Stimulated activated naive CD8-positive, alpha-beta T cell treated with anti-CD3 and anti-CD28 coated beads, Interleukin-15, Interleukin-2, amounts not matched to agents 100 ng/mL and 50 ng/mL, for 24 hours (primary cell): ENCODE data around the gene NUDT19.

Experiments used
- H3K27ac Mint-ChIP-seq: one replicate; pipeline ENCODE4 v1.8.0; 2021; ENCODE audit warnings: mild to moderate bottlenecking, mixed read lengths
- H3K27me3 Mint-ChIP-seq: one replicate; pipeline ENCODE4 v1.8.0; 2021; ENCODE audit warnings: mixed read lengths
- H3K36me3 Mint-ChIP-seq: one replicate; pipeline ENCODE4 v1.8.0; 2021; ENCODE audit warnings: low read depth, mixed read lengths
- H3K4me1 Mint-ChIP-seq: one replicate; pipeline ENCODE4 v1.8.0; 2021; ENCODE audit warnings: low read depth, mixed read lengths
- H3K4me3 Mint-ChIP-seq: one replicate; pipeline ENCODE4 v1.8.0; 2021; ENCODE audit warnings: mild to moderate bottlenecking, mixed read lengths
- H3K9me3 Mint-ChIP-seq: one replicate; pipeline ENCODE4 v1.8.0; 2021; ENCODE audit warnings: mixed read lengths

NUDT19 gene

DNA sequence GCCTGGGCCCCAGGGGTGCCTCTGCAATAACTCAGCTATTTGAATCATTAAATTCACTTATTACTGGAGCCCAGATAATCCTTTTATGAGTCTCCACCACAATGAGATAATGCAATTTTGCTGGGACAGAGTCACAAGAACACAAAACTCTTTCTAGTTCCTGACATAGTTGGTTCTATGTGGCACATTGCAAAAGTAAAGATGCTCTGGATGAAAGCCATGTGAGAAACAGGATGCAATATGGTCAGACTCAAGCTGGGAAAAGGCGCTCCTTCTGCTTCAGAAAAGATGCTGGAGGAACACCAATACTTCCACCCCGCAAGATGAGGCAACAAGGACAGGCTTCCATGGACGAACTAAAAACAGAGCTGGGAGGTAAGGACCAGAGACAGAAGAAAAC, 22.3 kb upstream of the NUDT19 start:
- Mint-ChIP-seq H3K4me3 (no peak overlapping the region), H3K4me1 (peaks cover 38% of the 10 kb centered on the region), H3K9me3 (no peaks in the 10 kb centered on the region), H3K27ac (no peak overlapping the region), H3K27me3 (no peaks in the 10 kb centered on the region), H3K36me3 (peaks cover 12% of the 10 kb centered on the region)

DNA sequence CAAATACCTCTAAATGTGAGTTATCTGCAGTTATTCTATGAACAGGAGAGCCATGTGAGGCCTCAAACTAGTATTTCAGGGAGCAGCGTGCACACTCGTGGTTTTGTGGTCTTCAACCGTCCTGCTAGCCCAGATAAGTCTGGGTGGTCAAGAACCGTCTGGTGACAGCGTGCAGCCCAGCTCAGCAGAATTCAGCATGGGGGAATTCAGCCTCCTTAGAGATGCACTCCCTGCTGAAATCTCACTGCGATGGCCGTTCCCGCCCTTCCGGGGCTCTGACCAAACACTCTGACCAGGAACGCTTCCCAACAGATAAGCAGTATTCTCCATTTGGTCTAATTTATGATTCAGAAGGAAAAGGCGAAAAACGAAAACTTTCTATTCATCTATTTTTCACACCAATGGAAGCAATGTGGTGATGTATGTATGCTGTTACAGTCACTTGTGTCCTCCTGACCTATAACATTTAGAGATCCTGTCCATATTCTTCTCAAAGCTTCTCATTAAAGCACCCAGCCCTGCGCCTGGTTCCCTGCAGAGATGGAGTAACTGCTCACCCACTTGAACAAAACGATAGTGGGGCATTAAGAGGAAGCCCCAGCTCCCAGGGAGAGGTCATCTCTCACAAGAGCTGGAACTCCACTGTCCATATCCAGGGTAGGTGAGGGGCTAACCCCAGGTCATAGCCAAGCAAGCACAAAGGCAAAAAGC, 19.6 kb upstream of the NUDT19 start:
- H3K36me3 Mint-ChIP-seq = peaks cover 5% of the 10 kb centered on the region
- peaks cover 39% of the 10 kb centered on the region for H3K4me1 Mint-ChIP-seq
- H3K4me3 Mint-ChIP-seq = no peak overlapping the region
- H3K27ac Mint-ChIP-seq = no peak overlapping the region
- no peaks in the 10 kb centered on the region for H3K9me3 Mint-ChIP-seq
- H3K27me3 Mint-ChIP-seq = peaks cover 2% of the 10 kb centered on the region

DNA sequence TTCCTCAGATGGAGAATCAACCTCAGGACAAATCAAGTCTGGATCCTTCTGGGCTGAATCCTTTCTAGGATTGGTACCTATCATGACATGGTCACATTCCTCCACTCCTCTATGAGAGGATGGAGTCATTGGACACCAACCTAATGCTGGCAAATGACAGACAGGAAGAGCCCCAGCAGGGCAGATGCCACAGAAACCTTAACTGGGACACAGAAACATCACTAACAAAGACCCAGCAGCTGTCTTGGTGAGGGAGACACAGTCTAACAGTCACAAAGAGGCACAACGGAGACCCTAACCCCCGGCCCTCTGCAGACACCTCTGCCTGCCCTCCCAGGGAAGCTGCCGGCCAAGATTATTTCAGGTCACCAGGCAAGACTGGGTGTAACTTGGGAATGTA, 18.8 kb upstream of the NUDT19 start:
- H3K36me3 Mint-ChIP-seq = peaks cover 5% of the 10 kb centered on the region
- no peaks in the 10 kb centered on the region for H3K9me3 Mint-ChIP-seq
- H3K27me3 Mint-ChIP-seq = peaks cover 10% of the 10 kb centered on the region
- H3K4me3 Mint-ChIP-seq = peak overlapping the region; percentile 41
- peaks cover 43% of the 10 kb centered on the region for H3K4me1 Mint-ChIP-seq
- H3K27ac Mint-ChIP-seq = no peak overlapping the region

DNA sequence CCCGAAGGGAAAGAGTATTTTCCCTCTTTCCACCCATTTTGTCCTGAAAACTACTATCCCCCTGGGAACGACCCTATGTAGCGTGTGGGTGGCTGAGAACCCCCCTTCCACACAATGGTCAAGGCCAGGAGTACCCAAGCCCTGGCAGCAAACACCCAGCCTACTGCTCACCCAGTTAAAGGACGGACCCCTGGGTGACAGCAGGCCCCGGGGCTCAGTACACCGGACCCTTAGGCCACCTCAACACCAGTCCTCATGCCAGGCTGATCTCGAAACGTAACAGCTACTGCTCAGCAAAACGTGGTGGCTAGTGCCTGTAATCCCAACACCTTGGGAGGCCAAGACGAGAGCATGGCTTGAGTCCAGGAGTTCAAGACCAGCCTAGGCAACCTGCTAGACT, 18.0 kb upstream of the NUDT19 start:
- Mint-ChIP-seq H3K36me3 (peaks cover 5% of the 10 kb centered on the region), H3K27ac (no peak overlapping the region), H3K4me3 (no peak overlapping the region), H3K4me1 (peaks cover 43% of the 10 kb centered on the region), H3K9me3 (no peaks in the 10 kb centered on the region), H3K27me3 (peaks cover 12% of the 10 kb centered on the region)

DNA sequence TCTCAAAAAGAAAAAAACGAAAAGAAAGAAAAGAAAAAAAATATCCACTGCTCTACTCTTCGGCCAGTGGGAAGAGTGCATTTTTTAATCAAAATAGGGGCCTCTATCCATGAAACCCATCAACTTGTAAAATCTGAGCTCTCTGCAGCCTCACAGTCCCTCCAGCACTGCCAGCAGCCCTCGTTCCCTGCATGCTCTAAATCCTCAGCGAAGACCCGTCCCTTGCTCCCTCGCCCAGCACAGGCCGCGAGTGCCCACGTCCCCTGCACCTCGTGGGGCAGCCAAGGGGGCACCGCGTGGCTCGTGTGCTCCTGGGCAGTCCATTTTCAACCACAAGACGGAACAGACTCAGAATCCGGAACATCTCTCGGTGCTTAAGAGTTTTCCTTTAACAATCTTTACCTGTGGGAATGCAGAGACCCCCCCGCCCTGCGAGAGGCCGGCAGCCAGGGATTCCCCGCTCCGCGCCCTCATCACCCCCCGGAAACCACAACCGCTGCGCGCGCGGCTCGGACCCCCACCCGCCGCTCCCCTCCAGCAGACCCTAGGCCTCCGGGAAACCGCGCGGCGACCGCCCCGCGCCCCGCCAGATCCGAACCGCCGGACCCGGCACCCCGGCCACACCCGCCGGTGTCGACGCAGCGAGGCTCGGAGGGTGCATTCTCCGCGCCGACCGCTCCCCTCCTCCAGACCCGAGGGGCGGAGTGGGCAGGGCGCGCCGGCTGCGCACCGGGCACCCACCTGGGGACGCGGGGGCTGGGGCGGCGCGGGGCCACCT, 17.3 kb upstream of the NUDT19 start:
- Mint-ChIP-seq H3K27ac (peak overlapping the region; percentile 91), H3K4me1 (peaks cover 42% of the 10 kb centered on the region), H3K36me3 (peaks cover 5% of the 10 kb centered on the region), H3K9me3 (no peaks in the 10 kb centered on the region), H3K4me3 (peak overlapping the region; percentile 91), H3K27me3 (peaks cover 12% of the 10 kb centered on the region)

DNA sequence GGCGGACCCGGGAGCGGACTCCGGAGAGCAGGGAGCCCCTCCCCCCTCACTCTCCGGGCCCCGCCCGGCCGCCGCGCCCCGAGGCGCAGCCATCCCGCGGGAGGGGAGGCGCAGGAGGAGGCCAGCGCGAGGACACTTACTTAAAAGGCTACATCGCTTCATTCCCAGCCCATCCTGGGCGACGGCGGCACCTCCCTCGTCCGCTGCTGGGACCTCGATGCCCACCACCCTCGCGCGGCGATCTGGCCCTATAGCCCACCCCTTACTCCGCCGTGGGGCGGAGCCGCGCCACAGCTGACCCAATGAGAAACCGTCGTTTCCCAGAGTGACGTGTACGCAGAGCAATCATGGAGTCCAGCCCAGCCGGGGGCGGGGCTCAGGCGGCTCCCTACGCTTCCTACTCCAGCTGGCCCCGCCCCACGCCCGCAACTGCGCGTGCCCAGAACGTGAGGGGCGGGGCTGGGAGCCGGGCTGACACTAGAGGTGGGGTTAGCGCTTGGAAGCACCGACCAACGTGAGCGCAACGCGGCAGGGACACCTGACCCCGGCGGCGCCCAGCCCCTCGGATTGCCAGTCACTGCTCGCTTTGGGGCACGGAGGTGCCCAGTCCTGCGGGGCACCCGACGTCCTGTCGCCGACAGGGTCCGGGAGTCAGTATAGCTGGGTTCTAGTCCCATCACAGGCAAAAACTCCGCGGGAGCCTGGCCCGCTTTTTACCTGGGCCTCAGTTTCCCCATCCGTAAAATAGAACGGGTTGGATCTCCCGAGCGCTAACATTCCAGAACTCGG, 16.5 kb upstream of the NUDT19 start, which contains the start of gene ANKRD27:
Gene ANKRD27, minus strand, starts transcription at position 250 of the 789 bp plus-strand sequence. CDS start 16,165 bp downstream, outside the sequence.
- H3K9me3 Mint-ChIP-seq = no peaks in the 10 kb centered on the region
- peak within 1 kb of the TSS; percentile 91 for H3K27ac Mint-ChIP-seq
- H3K27me3 Mint-ChIP-seq = peaks cover 12% of the 10 kb centered on the region
- H3K36me3 Mint-ChIP-seq = peaks cover 2% of the 10 kb centered on the region
- H3K4me1 Mint-ChIP-seq = peaks cover 35% of the 10 kb centered on the region
- peak within 1 kb of the TSS; percentile 91 for H3K4me3 Mint-ChIP-seq

DNA sequence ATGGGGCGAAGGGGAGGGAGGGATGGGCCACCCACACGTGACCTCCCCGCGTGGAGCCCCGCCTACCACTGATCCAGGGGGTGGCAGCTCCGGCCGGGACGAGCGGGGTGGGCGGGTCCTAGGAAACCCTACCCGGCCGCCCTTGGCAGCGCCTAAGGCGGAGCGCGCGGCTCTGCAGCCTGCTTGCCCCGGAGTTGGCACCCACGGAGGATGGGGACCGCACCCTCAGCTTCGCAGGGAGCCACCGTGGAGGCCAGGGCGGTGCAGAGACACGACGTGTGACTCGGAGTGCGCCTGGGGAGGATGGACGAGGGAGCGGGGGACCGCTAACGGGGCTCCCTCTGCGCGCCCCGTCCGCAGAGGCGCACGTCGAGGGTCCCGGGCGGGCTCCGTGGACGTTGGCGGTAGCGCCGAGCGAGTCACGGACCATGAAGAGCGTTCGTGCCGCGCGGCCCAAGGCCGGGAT, 15.9 kb upstream of the NUDT19 start, which contains the start of gene RGS9BP:
Gene RGS9BP, plus strand, starts transcription at position 129 of the 466 bp plus-strand sequence. CDS start 416 bp downstream, outside the sequence.
- Mint-ChIP-seq H3K27ac (no peak within 1 kb of the TSS), H3K27me3 (peaks cover 13% of the 10 kb centered on the region), H3K4me3 (peak within 1 kb of the TSS; percentile 78), H3K36me3 (no peaks in the 10 kb centered on the region), H3K9me3 (no peaks in the 10 kb centered on the region), H3K4me1 (peaks cover 33% of the 10 kb centered on the region)

DNA sequence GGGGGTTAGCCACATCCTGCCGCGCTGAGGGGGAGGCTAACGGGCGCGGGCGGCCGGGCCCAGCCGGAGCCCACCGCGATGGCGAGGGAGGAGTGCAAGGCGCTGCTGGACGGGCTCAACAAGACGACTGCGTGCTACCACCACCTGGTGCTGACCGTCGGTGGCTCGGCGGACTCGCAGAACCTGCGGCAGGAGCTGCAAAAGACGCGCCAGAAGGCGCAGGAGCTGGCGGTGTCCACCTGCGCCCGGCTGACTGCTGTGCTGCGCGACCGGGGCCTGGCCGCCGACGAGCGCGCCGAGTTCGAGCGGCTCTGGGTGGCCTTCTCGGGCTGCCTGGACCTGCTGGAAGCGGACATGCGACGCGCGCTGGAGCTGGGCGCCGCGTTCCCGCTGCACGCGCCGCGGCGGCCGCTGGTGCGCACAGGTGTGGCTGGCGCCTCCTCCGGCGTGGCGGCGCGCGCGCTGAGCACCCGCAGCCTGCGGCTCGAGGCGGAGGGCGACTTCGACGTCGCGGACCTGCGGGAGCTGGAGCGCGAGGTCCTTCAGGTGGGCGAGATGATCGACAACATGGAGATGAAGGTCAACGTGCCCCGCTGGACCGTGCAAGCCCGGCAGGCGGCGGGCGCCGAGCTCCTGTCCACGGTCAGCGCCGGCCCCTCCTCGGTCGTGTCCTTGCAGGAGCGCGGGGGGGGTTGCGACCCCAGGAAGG, 15.3 kb upstream of the NUDT19 start:
- peak overlapping the region; percentile 78 for H3K4me3 Mint-ChIP-seq
- H3K27me3 Mint-ChIP-seq = peaks cover 18% of the 10 kb centered on the region
- H3K4me1 Mint-ChIP-seq = peaks cover 33% of the 10 kb centered on the region
- H3K36me3 Mint-ChIP-seq = no peaks in the 10 kb centered on the region
- H3K9me3 Mint-ChIP-seq = no peaks in the 10 kb centered on the region
- no peak overlapping the region for H3K27ac Mint-ChIP-seq

DNA sequence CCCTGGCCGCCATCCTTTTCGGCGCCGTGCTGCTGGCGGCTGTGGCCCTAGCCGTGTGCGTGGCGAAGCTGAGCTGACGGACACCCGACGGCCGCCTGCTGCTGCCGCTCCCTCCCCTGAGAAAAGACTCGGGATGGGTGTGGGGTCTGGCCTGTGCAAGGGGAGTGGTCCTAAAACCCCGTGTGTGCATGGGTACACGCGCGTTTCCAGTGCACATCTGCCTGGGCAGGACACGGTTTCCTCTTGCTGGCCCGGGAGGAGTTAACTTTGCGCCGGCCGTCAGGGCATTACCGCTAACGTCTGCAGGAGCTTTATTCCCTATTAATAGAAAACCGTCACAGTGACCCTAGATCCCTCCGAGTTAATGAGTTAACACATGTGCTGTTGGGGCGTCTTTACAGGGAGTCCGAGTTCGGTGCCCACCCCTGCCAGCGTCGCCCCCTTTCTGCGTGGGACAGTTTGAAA, 14.7 kb upstream of the NUDT19 start:
- peaks cover 18% of the 10 kb centered on the region for H3K27me3 Mint-ChIP-seq
- no peak overlapping the region for H3K27ac Mint-ChIP-seq
- no peaks in the 10 kb centered on the region for H3K36me3 Mint-ChIP-seq
- no peaks in the 10 kb centered on the region for H3K9me3 Mint-ChIP-seq
- H3K4me3 Mint-ChIP-seq = peak overlapping the region; percentile 47
- peaks cover 28% of the 10 kb centered on the region for H3K4me1 Mint-ChIP-seq

DNA sequence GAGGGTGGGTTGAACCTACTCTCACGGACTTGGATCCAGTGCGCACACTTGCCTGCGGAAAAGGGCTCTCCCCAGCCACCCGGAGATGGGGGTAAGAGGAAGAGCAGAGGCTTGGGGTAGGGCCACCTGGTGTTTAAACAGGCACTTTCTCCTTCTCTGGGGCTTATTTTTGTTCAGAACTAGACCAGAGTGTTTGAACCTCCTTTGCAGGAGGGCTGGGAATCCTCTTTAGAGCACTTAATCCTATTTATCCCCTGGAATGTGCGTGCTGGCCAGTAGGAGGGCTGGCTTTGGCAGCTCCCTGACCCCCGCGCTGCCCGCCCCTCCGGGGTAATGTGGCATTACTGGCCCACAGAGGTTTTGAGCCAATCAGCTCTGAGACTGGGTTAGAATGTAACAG, 14.0 kb upstream of the NUDT19 start:
- H3K27ac Mint-ChIP-seq = no peak overlapping the region
- H3K9me3 Mint-ChIP-seq = no peaks in the 10 kb centered on the region
- H3K27me3 Mint-ChIP-seq = peaks cover 22% of the 10 kb centered on the region
- no peaks in the 10 kb centered on the region for H3K36me3 Mint-ChIP-seq
- H3K4me3 Mint-ChIP-seq = no peak overlapping the region
- H3K4me1 Mint-ChIP-seq = peaks cover 21% of the 10 kb centered on the region

DNA sequence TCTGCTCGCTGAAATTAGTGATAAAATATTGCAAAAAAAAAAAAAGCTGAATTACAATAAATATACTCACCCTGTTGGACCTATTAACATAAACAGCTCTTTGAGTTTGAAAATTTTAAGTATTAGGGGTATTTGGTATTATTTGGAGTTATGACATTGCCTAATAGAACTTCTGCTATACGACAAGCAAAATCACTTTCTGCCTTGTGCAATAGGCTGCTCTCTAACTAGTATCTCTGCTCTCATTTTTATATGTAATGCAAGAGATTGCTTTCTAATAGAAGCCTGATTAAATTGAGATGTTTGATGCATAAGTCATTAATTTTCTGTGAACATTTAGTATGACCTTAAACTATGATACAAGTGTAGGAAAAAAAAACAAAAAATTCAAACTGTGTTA, 10.6 kb upstream of the NUDT19 start:
- Mint-ChIP-seq H3K4me1 (peaks cover 4% of the 10 kb centered on the region), H3K27me3 (peaks cover 22% of the 10 kb centered on the region), H3K27ac (no peak overlapping the region), H3K36me3 (no peaks in the 10 kb centered on the region), H3K9me3 (no peaks in the 10 kb centered on the region), H3K4me3 (no peak overlapping the region)

DNA sequence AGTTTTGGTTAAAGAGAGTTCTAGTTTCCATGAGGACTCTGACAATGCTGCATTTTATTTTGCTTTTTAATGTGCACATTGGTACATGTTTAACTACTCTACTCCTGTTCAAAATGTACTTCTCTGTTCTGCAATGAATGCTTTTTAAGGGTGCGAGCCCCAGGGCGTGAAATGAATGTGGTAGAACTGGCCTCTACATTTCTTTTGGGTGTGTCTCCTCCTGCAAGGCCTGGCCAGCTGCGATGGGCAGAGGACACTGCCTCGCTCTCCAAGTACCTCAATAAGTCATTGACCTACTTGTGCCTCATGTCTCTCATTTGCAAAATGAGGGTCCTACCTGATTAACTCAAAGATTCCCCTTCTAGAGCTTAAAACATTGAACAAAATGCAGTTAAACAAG, 9.3 kb upstream of the NUDT19 start:
- Mint-ChIP-seq H3K9me3 (no peaks in the 10 kb centered on the region), H3K4me1 (peaks cover 2% of the 10 kb centered on the region), H3K27ac (no peak overlapping the region), H3K36me3 (peaks cover 7% of the 10 kb centered on the region), H3K4me3 (no peak overlapping the region), H3K27me3 (peaks cover 17% of the 10 kb centered on the region)

DNA sequence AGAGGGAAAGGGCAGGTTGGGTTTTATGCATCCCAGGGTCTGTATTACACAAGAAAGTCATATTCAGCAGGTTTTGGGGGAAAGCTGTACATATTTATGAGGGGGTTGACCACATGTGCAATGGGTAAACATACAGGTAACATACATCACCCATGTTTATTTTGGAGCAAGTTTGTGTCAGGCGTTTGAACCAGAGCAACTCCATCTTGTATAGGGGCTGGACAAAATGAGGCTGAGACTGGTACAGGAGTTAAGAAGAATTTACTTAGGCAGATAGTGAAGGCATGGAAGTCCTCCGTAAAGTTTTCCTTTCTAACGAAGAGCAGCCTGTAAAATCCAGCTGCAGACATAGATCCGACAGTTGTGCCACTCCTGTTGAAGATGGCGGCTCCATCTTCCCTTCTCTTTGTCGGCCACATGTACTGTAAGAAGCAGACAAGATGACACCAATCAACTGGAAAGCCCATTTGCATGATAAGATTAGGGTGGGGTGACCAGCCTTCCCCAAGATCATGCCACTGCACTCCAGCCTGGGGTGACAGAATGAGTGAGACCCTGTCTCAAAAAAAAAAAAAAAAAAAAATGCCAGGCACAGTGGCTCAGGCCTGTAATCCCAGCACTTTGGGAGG, 4.7 kb upstream of the NUDT19 start:
- Mint-ChIP-seq H3K4me1 (peaks cover 20% of the 10 kb centered on the region), H3K4me3 (no peak overlapping the region), H3K9me3 (no peaks in the 10 kb centered on the region), H3K27me3 (peaks cover 4% of the 10 kb centered on the region), H3K27ac (no peak overlapping the region), H3K36me3 (peaks cover 12% of the 10 kb centered on the region)

DNA sequence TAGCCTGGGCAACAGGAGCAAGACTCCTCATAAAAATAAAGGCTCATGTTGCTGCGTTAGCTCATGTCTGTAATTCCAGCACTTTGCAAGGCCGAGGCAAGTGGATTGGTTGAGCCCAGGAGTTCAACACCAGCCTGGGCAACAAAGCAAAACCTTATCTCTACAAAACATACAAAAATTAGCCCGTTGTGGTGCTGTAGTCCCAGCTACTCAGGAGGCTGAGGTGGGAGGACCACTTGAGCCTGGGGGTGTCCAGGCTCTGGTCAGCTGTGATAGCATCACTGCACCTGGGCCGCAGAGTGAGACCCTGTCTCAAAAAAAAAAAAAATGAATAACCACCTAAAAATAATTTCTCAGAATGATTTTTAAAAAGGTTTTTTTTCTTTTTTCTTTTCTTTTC, 3.9 kb upstream of the NUDT19 start:
- Mint-ChIP-seq H3K9me3 (no peaks in the 10 kb centered on the region), H3K36me3 (peaks cover 13% of the 10 kb centered on the region), H3K27ac (no peak overlapping the region), H3K4me3 (no peak overlapping the region), H3K4me1 (peaks cover 21% of the 10 kb centered on the region), H3K27me3 (no peaks in the 10 kb centered on the region)
